Transverse colon (tissue), 4 donors: ENCODE results near the gene SRSF12.

ENCODE experiments used
- CTCF ChIP-seq, 5 experiments: fragments of 200-600 bp in 3 of 5; fragments of 450-650 bp in 2 of 5; sonication (generic) in 3 of 5; IDR thresholded peaks; 1 replicate in 2 of 5; 2 replicates in 3 of 5; pipeline ENCODE4 v1.5.1; 2016 to 2017; ENCODE audit warnings: antibody characterized with exemption in 5 of 5, inconsistent platforms in 3 of 5, mild to moderate bottlenecking in 2 of 5, moderate library complexity in 1 of 5
- EP300 ChIP-seq: sonication (generic); formaldehyde crosslinking; IDR thresholded peaks from one replicate; pipeline ENCODE4 v1.6.1; 2017; ENCODE audit warnings: antibody characterized with exemption, low read depth
- POLR2A ChIP-seq: fragments of 450-650 bp; IDR thresholded peaks from one replicate; pipeline ENCODE4 v1.6.1; 2016; ENCODE audit warnings: antibody characterized with exemption, mild to moderate bottlenecking, moderate library complexity
- POLR2AphosphoS5 ChIP-seq, 3 donors: sonication (generic); formaldehyde crosslinking; IDR thresholded peaks; one replicate each; pipeline ENCODE4 v1.6.1; 2016; ENCODE audit warnings: antibody characterized with exemption in 3 of 3

GRCh38 chr6:89057759-89058158 lies 60.1 kb downstream of the SRSF12 start:
- no peak for TF ChIP-seq CTCF (IDR thresholded peaks at IDR 0.05)
- TF ChIP-seq EP300: no peak
- TF ChIP-seq POLR2AphosphoS5 (IDR thresholded peaks at IDR 0.05): no peak
- TF ChIP-seq POLR2A: no peak
